KOPT-K1 (cell line): ENCODE results near the gene PMEL.
A peak's percentile ranks its signal among the peaks of the same experiment; 100 is the strongest.
"Not testable (repeated sequence)": the region's sequence is repeated elsewhere in the genome, so short reads cannot be mapped to it uniquely, and the experiment has no call there.

Source experiments
- H3K27ac ChIP-seq: fragments of 200-600 bp; sonication (generic); 2 replicates; pipeline ENCODE4 v1.5.1; 2016; ENCODE audit warnings: antibody characterized with exemption, mild to moderate bottlenecking, low read depth, low read length; ENCODE audit not compliant: poor library complexity, severe bottlenecking
- H3K36me3 ChIP-seq: fragments of 200-600 bp; sonication (generic); 2 replicates; pipeline ENCODE4 v1.5.1; 2017; ENCODE audit warnings: antibody characterized with exemption, mild to moderate bottlenecking, low read length, moderate library complexity; ENCODE audit not compliant: insufficient read depth
- H3K9me3 ChIP-seq: fragments of 200-600 bp; sonication (generic); 2 replicates; pipeline ENCODE4 v1.5.1; 2017; ENCODE audit warnings: antibody characterized with exemption, low read length, mild to moderate bottlenecking; ENCODE audit not compliant: insufficient read depth, poor library complexity, severe bottlenecking

The PMEL gene

GRCh38 chr12:55995366-55995765, 29.5 kb upstream of the PMEL start:
- Histone ChIP-seq H3K27ac (no peak overlapping the region), H3K9me3 (no peaks in the 10 kb centered on the region), H3K36me3 (peaks cover 52% of the 10 kb centered on the region)

- Histone ChIP-seq H3K36me3 (peaks cover 72% of the 10 kb centered on the region), H3K27ac (no peak overlapping the region), H3K9me3 (no peaks in the 10 kb centered on the region)
These were observed 27.5 kb upstream of the PMEL start for GRCh38 chr12:55993230-55993853.

GRCh38 chr12:55991110-55991509, 25.3 kb upstream of the PMEL start:
- H3K9me3 ChIP-seq = no peaks in the 10 kb centered on the region
- H3K27ac ChIP-seq = no peak overlapping the region
- H3K36me3 ChIP-seq = peaks cover 95% of the 10 kb centered on the region

- H3K27ac ChIP-seq, H3K9me3 ChIP-seq: not testable (repeated sequence)
- peaks cover 85% of the 10 kb centered on the region for H3K36me3 ChIP-seq
These were observed 20.1 kb upstream of the PMEL start for GRCh38 chr12:55985976-55986375.

- H3K36me3 ChIP-seq = peaks cover 85% of the 10 kb centered on the region
- H3K27ac ChIP-seq = no peak overlapping the region
- no peaks in the 10 kb centered on the region for H3K9me3 ChIP-seq
These were observed 19.5 kb upstream of the PMEL start for GRCh38 chr12:55985341-55985740.

- Histone ChIP-seq H3K27ac (no peak overlapping the region), H3K36me3 (peaks cover 85% of the 10 kb centered on the region), H3K9me3 (no peaks in the 10 kb centered on the region)
These were observed 19.0 kb upstream of the PMEL start for GRCh38 chr12:55984861-55985260.

GRCh38 chr12:55983232-55983842, 17.5 kb upstream of the PMEL start:
- Histone ChIP-seq H3K36me3 (peaks cover 81% of the 10 kb centered on the region), H3K27ac (no peak overlapping the region), H3K9me3 (no peaks in the 10 kb centered on the region)

- Histone ChIP-seq H3K9me3 (no peaks in the 10 kb centered on the region), H3K27ac (no peak overlapping the region), H3K36me3 (peaks cover 72% of the 10 kb centered on the region)
These were observed 16.6 kb upstream of the PMEL start for GRCh38 chr12:55982319-55982936.

- peaks cover 70% of the 10 kb centered on the region for H3K36me3 ChIP-seq
- H3K27ac ChIP-seq, H3K9me3 ChIP-seq: not testable (repeated sequence)
These were observed 16.0 kb upstream of the PMEL start for GRCh38 chr12:55981882-55982281.

- peaks cover 49% of the 10 kb centered on the region for H3K36me3 ChIP-seq
- no peaks in the 10 kb centered on the region for H3K9me3 ChIP-seq
- H3K27ac ChIP-seq = no peak overlapping the region
These were observed 13.2 kb upstream of the PMEL start for GRCh38 chr12:55979069-55979468.

GRCh38 chr12:55978393-55978792, 12.6 kb upstream of the PMEL start:
- no peaks in the 10 kb centered on the region for H3K9me3 ChIP-seq
- H3K36me3 ChIP-seq = peaks cover 43% of the 10 kb centered on the region
- no peak overlapping the region for H3K27ac ChIP-seq

- Histone ChIP-seq H3K36me3 (peaks cover 48% of the 10 kb centered on the region), H3K27ac (peak overlapping the region; percentile 80), H3K9me3 (no peaks in the 10 kb centered on the region)
These were observed 8.5 kb upstream of the PMEL start for GRCh38 chr12:55974308-55974730.

GRCh38 chr12:55973599-55974307, 7.9 kb upstream of the PMEL start, which contains the start of gene RAB5B:
RAB5B (plus strand) TSS chr12:55974078; CDS start chr12:55986961, 12,883 bp downstream.
- H3K36me3 ChIP-seq = peaks cover 48% of the 10 kb centered on the region
- no peaks in the 10 kb centered on the region for H3K9me3 ChIP-seq
- H3K27ac ChIP-seq = peak within 1 kb of the TSS; percentile 80

- Histone ChIP-seq H3K27ac (peak overlapping the region; percentile 69), H3K36me3 (peaks cover 53% of the 10 kb centered on the region), H3K9me3 (no peaks in the 10 kb centered on the region)
These were observed 7.2 kb upstream of the PMEL start for GRCh38 chr12:55972911-55973598.

GRCh38 chr12:55972456-55972855, 6.6 kb upstream of the PMEL start:
- Histone ChIP-seq H3K9me3 (no peaks in the 10 kb centered on the region), H3K36me3 (peaks cover 58% of the 10 kb centered on the region), H3K27ac (peak overlapping the region; percentile 69)
